GM12801 (cell line): Measurements from ENCODE around the gene CYP4B1.

Experiments used
- CTCF ChIP-seq: IDR thresholded peaks from one replicate; pipeline ENCODE4 v1.5.1; 2011; ENCODE audit warnings: control low read depth; ENCODE audit not compliant: insufficient read length; ENCODE audit errors: extremely low read depth

The CYP4B1 gene

GRCh38 chr1:46772571-46772970 is 26.3 kb upstream of the CYP4B1 start:
- TF ChIP-seq CTCF = no peak

DNA sequence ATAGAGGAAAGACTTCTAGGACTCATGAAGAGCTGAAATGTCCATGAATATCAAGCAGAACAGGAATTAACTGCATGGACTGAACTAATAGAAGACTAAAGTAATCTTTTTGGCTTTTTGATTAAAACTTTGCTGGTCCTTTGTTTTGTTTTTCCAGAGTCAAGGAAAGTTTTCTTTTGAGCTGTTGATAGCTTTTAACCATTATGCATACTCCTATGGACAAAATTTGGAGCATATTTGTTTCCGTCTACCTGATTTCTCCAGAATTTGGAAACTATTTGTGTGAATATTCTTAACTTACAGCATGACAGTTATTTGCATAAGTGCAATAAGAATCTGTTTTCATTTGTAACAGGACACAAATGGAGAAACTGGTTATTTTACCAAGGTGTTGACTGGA is 24.5 kb upstream of the CYP4B1 start:
- TF ChIP-seq CTCF = no peak

DNA sequence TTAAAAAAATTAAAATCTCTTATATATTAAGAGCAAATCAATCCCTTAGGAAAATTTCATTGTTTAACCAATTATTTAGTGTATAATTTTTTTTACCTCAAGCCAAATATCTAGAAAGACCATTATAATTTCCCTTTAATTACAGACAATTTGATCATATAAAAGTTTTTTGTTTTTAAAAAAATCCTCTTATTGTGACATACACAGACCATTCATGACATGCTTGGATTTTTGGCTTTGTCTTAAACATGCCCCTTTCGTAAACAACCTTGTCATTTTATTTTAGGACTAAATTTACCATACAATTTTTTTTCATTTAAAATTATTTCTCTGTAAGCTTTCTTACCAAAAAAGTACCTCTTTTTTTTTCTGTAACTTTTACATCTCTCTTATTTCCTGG is 14.2 kb upstream of the CYP4B1 start:
- no peak for TF ChIP-seq CTCF

GRCh38 chr1:46790446-46791101 is 8.3 kb upstream of the CYP4B1 start:
- no peak for TF ChIP-seq CTCF

DNA sequence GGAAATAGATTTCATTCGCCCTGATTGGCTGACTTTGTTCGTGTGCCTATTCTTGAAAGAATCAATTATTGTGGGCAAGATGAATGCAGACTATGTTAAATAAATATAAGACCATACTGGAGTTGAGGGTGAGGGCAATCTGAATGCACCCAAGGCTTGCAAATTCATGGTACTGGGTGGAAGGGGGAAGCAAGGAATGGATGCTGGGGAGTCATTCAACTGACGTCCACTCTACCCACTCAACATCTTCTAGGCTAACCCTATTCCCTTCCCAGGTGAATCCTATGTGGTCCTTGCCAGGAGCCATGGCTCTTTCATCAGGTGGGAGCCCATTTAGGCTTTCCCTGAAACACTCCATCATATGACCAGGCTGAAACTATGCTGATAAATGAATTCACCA is 5.7 kb upstream of the CYP4B1 start:
- no peak for TF ChIP-seq CTCF

- TF ChIP-seq CTCF = no peak
Measured at GRCh38 chr1:46797696-46798470, 963 bp upstream of the CYP4B1 start.

- no peak for TF ChIP-seq CTCF
Measured at GRCh38 chr1:46800742-46801141, 1.9 kb downstream of the CYP4B1 start.
